Pons (tissue), 1 donor: ENCODE measurements around the gene RHOH.

ENCODE experiments used
- DNase-seq: peaks from one replicate; pipeline ENCODE4 v3.0.0-alpha.2; 2016; ENCODE audit warnings: low spot score

The RHOH gene

DNA sequence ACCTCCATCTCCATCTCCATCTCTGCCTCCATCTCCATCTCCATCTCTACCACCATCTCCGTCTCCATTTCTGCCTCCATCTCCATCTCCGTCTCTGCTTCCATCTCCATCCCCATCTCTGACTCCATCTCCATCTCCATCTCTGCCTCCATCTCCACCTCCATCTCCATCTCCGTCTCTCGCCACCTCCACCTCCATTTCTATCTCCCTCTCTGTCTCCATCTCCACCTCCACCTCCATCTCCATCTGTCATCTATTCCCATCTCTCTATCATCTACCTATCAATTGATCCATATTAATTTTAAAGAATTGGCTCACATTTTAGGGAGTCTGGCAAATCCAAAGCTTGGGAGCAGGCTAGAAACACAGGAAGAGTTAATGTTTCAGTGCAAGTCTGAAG, 98.7 kb downstream of the RHOH start:
- no peak for DNase-seq
